Keratinocyte (primary cell): ENCODE measurements around the gene GEMIN2.

Source experiments
- CTCF ChIP-seq, 3 experiments: IDR thresholded peaks in 1 of 3; conservative IDR thresholded peaks in 1 of 3; optimal IDR thresholded peaks in 1 of 3; 2 replicates in 2 of 3; 3 replicates in 1 of 3; pipeline versions ENCODE3 to v1.5.1; 2011; ENCODE audit warnings: low read length in 3 of 3, mild to moderate bottlenecking in 3 of 3, moderate library complexity in 2 of 3, control low read depth in 1 of 3, inconsistent platforms in 1 of 3; ENCODE audit not compliant: insufficient read depth in 2 of 3; ENCODE audit errors: extremely low read depth in 1 of 3
- EZH2 ChIP-seq: IDR thresholded peaks from one replicate; pipeline ENCODE4 v1.6.1; 2012; ENCODE audit warnings: inconsistent platforms, mild to moderate bottlenecking, low read length, moderate library complexity

GRCh38 chr14:39122330-39123138 is 8.4 kb downstream of the GEMIN2 start:
- TF ChIP-seq CTCF (optimal IDR thresholded peaks at IDR 0.05 in 1 of 3, IDR thresholded peaks at IDR 0.05 in 1 of 3, conservative IDR thresholded peaks at IDR 0.05 in 1 of 3; ENCODE audit: extremely low read depth in 1 of 3, insufficient read depth in 2 of 3, low read length in 3 of 3) (no peak), EZH2 (no peak)
